Caco-2 (cell line): ENCODE measurements around the gene NME1. TPM values are rescaled to one million over a fixed set of nuclear protein-coding genes. Genes with fewer than 3 reads are reported as not detected.
"Not testable (repeated sequence)": the region's sequence is repeated elsewhere in the genome, so short reads cannot be mapped to it uniquely, and the experiment has no call there.

Experiments
- Bru-seq: library from RNA; stranded (reverse); fragments of 400-500 nt; gene quantifications from one replicate; lab custom pipeline; 2021; lab: Mats Ljungman, UMichigan
- BruChase-seq, 2 experiments: library from RNA; stranded (reverse); fragments of 400-500 nt; gene quantifications; one replicate each; lab custom pipeline; 2021; lab: Mats Ljungman, UMichigan
- BruUV-seq: library from RNA; stranded (reverse); fragments of 400-500 nt; replicated peaks from 2 replicates; lab custom pipeline; 2021; lab: Mats Ljungman, UMichigan
- CTCF ChIA-PET: fragments of 300-600 bp; sonication (Branson Sonifier 250); formaldehyde crosslinking; loops from one replicate; lab custom pipeline; 2022; ENCODE audit warnings: antibody characterized with exemption; lab: Charles Lee
- POLR2A ChIA-PET: fragments of 300-600 bp; sonication (Branson Sonifier 250); formaldehyde crosslinking; loops from one replicate; lab custom pipeline; 2022; ENCODE audit warnings: antibody characterized with exemption; lab: Charles Lee
- DNase-seq, 2 experiments: peaks; one replicate each; pipeline versions ENCODE4 v3.0.0 to v3.0.0-alpha.2; 2020 to 2022
- H3K27me3 ChIP-seq: replicated peaks from 2 replicates; pipeline ENCODE4 v1.6.0; 2011; ENCODE audit warnings: low read length; ENCODE audit not compliant: control insufficient read depth, insufficient read depth
- H3K36me3 ChIP-seq: 2 replicates; pipeline ENCODE4 v1.5.1; 2011; ENCODE audit warnings: low read length; ENCODE audit not compliant: control insufficient read depth, insufficient read depth
- H3K4me1 ChIP-seq: fragments of 250-450 bp; sonication (Bioruptor Pico); 2 replicates; pipeline ENCODE4 v1.5.1; 2020; ENCODE audit warnings: mild to moderate bottlenecking
- H3K4me3 ChIP-seq: 2 replicates; pipeline ENCODE4 v1.5.1; 2011; ENCODE audit warnings: low read depth, mild to moderate bottlenecking, control low read depth, low read length
- H3K9me3 ChIP-seq: fragments of 250-450 bp; sonication (Bioruptor Pico); 2 replicates; pipeline ENCODE4 v1.5.1; 2020; ENCODE audit warnings: mild to moderate bottlenecking, moderate library complexity
- H3K27ac Mint-ChIP-seq: one replicate; pipeline ENCODE4 v1.8.0; 2022; ENCODE audit warnings: mixed read lengths; ENCODE audit not compliant: unreplicated experiment
- H3K27me3 Mint-ChIP-seq: one replicate; pipeline ENCODE4 v1.8.0; 2022; ENCODE audit warnings: mixed read lengths; ENCODE audit not compliant: insufficient read depth, unreplicated experiment
- H3K36me3 Mint-ChIP-seq: one replicate; pipeline ENCODE4 v1.8.0; 2022; ENCODE audit warnings: mild to moderate bottlenecking, mixed read lengths; ENCODE audit not compliant: insufficient read depth, unreplicated experiment
- H3K4me1 Mint-ChIP-seq: one replicate; pipeline ENCODE4 v1.8.0; 2022; ENCODE audit warnings: low read depth, mixed read lengths; ENCODE audit not compliant: unreplicated experiment
- H3K4me3 Mint-ChIP-seq: one replicate; pipeline ENCODE4 v1.8.0; 2022; ENCODE audit warnings: mild to moderate bottlenecking, moderate library complexity, mixed read lengths; ENCODE audit not compliant: unreplicated experiment
- H3K9me3 Mint-ChIP-seq: one replicate; pipeline ENCODE4 v1.8.0; 2022; ENCODE audit warnings: mixed read lengths; ENCODE audit not compliant: unreplicated experiment
- intact Hi-C: fragments of 100-400 bp; cut with micrococcal nuclease; formaldehyde crosslinking; loops from one replicate; pipeline ENCODE4 v1.10.0; 2022; ENCODE audit not compliant: unreplicated experiment
- long read RNA-seq: library from polyadenylated mRNA; stranded (forward); transcript quantifications from one replicate; pipeline ENCODE4 v2.0.0, GENCODE V29; 2022
- total RNA-seq: library from RNA; stranded (reverse); gene quantifications from 2 replicates; pipeline ENCODE4 v1.2.3, GENCODE V29; 2022
- TF ChIP-seq, protein P1 (sequence below), 2 experiments: fragments of 200-600 bp in 1 of 2; IDR thresholded peaks; 1 replicate in 1 of 2; 2 replicates in 1 of 2; pipeline versions ENCODE4 v1.5.1 to v1.8.0; 2011 to 2022; ENCODE audit warnings: antibody characterized with exemption in 1 of 2, control low read depth in 1 of 2, inconsistent platforms in 1 of 2, low read depth in 1 of 2, low read length in 1 of 2, mild to moderate bottlenecking in 1 of 2, moderate library complexity in 1 of 2; ENCODE audit not compliant: insufficient read depth in 1 of 2, severe bottlenecking in 1 of 2, unreplicated experiment in 1 of 2

The NME1 gene
- total RNA-seq (278 and 336 TPM in 2 replicates), Bru-seq, nascent RNA (percentile 90 among the genes with signal in this experiment), BruChase-seq, experiment 1, labeled RNA remaining after a 2-hour chase (percentile 92 among the genes with signal in this experiment), BruChase-seq, experiment 2, labeled RNA remaining after a 6-hour chase (percentile 97 among the genes with signal in this experiment)
- long read RNA-seq, transcript NME1-203 (5 exons, 940 nt), result major isoform, 490 of 557 reads
- long read RNA-seq, transcript NME1-202 (6 exons, 986 nt), result minor isoform, 25 of 557 reads
- long read RNA-seq, partial matches to known transcripts, result 24 of 557 reads
- long read RNA-seq, other reads (novel, unspliced or antisense), result 15 of 557 reads

DNA sequence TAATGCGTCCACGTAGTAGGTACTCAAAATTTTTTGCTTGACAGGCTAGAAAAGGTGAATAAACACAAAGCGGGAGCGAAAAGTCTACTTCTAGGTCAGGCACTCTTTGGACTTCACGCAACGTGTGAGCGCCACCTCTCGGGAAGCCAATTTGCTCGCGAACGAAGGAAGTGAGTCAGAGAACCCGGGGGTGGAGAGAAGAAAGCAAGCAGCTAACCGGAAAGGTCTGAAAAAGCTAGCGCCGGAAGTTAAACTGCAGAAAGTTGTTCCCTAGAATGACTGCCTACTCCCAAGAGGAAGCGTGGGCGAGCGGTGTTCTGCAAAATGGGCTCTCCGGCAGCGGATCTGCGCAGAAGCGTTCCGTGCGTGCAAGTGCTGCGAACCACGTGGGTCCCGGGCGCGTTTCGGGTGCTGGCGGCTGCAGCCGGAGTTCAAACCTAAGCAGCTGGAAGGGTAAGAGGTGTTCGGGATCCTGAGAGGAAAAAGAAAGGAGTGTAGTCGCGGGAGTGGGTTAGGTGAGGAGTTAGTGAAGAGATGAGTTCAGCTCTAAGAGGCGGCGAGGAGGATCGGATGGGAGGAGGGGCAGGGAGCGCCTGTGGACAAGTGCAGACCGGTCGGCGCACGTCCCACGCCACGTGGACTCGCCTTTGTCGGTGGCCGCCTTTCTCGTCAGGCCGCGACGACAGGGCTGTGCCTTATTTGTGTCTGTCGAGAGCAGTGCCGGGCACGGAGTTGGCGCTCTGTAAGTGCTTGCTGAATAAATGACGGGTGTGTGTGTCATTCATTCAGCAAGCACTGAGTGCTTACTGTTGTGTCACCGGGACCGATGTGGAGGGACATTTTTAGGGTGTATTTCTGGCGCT, at the start of gene NME1:
NME1 (plus strand) TSS at position 350 of the 863 bp plus-strand sequence. CDS start 2,096 bp downstream, outside the sequence.
- Histone ChIP-seq H3K36me3 (no peaks in the 10 kb centered on the region; the same call in 1 of the 2 replicates), H3K9me3 (no peaks in the 10 kb centered on the region), H3K27me3 (no peaks in the 10 kb centered on the region), H3K4me3 (peak within 1 kb of the TSS; percentile 69), H3K4me1 (peaks cover 9% of the 10 kb centered on the region)
- POLR2A ChIA-PET, result interaction anchor here (0.7 to 2.5 kb wide), 5 partner anchors 8 to 109 kb away, joined by 3 to 42 read pairs (median 3); partner anchors contain the start of genes NME2 and SPAG9
- peak; percentile 98 to 99 for DNase-seq
- Mint-ChIP-seq H3K4me1 (no peaks in the 10 kb centered on the region), H3K27ac (no peak within 1 kb of the TSS), H3K27me3 (no peaks in the 10 kb centered on the region), H3K4me3 (no peak within 1 kb of the TSS), H3K36me3 (peaks cover 29% of the 10 kb centered on the region), H3K9me3 (no peaks in the 10 kb centered on the region)
- CTCF ChIA-PET, result interaction anchor here (0.6 to 2.3 kb wide), 21 partner anchors 9 to 301 kb away, joined by 3 to 20 read pairs (median 5); partner anchors contain the start of genes NME2 and SPAG9
- intact Hi-C loops, result loop anchor here (1.0 to 5.0 kb wide), 6 partner anchors 27 to 286 kb away; partner anchors contain the start of gene TOB1
- TF ChIP-seq, protein P1, sequence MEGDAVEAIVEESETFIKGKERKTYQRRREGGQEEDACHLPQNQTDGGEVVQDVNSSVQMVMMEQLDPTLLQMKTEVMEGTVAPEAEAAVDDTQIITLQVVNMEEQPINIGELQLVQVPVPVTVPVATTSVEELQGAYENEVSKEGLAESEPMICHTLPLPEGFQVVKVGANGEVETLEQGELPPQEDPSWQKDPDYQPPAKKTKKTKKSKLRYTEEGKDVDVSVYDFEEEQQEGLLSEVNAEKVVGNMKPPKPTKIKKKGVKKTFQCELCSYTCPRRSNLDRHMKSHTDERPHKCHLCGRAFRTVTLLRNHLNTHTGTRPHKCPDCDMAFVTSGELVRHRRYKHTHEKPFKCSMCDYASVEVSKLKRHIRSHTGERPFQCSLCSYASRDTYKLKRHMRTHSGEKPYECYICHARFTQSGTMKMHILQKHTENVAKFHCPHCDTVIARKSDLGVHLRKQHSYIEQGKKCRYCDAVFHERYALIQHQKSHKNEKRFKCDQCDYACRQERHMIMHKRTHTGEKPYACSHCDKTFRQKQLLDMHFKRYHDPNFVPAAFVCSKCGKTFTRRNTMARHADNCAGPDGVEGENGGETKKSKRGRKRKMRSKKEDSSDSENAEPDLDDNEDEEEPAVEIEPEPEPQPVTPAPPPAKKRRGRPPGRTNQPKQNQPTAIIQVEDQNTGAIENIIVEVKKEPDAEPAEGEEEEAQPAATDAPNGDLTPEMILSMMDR (IDR thresholded peaks at IDR 0.05; ENCODE audit: insufficient read depth in 1 of 2, low read depth in 1 of 2, low read length in 1 of 2, severe bottlenecking in 1 of 2, unreplicated experiment in 1 of 2), result peak; percentile 65 to 89
- BruUV-seq, result TSS peak; percentile 54

DNA sequence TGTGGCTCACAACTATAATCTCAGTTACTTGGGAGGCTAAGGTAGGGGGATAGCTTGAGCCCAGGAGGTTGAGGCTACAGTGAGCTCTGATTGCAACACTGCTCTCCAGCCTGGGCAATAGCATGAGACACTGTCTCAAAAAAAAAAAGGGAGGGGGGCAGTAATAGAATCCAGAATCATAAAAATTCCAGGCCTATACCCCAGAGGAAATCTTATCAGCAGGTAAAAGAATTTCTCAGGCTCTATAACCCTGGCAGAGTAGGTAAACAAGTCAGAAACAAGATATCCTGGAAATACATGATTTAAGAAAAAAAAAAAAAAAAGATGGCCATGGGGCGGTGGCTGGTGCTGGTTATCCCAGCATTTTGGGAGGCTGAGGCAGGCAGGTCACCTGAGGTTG, 45.6 kb upstream of the NME1 start:
- H3K4me1 ChIP-seq, result peaks cover 63% of the 10 kb centered on the region
- ChIA-PET POLR2A (interaction anchor here (0.6 to 1.5 kb wide), 6 partner anchors 12 to 741 kb away, joined by 3 to 5 read pairs (median 4); no protein-coding TSS in a partner anchor), CTCF (interaction anchor here (0.6 to 0.9 kb wide), 3 partner anchors 13 to 57 kb away, joined by 3 to 4 read pairs (median 4); partner anchors contain the start of gene SPAG9)
- H3K9me3 ChIP-seq, result no peaks in the 10 kb centered on the region
- DNase-seq, result peak; percentile 78 to 82
- TF ChIP-seq, protein P1 (IDR thresholded peaks at IDR 0.05; ENCODE audit: insufficient read depth in 1 of 2, low read depth in 1 of 2, low read length in 1 of 2, severe bottlenecking in 1 of 2, unreplicated experiment in 1 of 2), result no peak
- Mint-ChIP-seq H3K9me3 (no peaks in the 10 kb centered on the region), H3K36me3 (peaks cover 29% of the 10 kb centered on the region), H3K4me3 (peak overlapping the region; percentile 22), H3K27me3 (no peaks in the 10 kb centered on the region), H3K27ac (peak overlapping the region; percentile 72), H3K4me1 (peaks cover 27% of the 10 kb centered on the region)
- H3K36me3 ChIP-seq, result no peaks in the 10 kb centered on the region
- H3K27me3 ChIP-seq, result no peaks in the 10 kb centered on the region
- intact Hi-C loops, result loop anchor here (1.0 to 2.0 kb wide), 2 partner anchors 23 to 46 kb away; partner anchors contain the start of gene NME1
- no peak overlapping the region for H3K4me3 ChIP-seq
- BruUV-seq, result no TSS peak

DNA sequence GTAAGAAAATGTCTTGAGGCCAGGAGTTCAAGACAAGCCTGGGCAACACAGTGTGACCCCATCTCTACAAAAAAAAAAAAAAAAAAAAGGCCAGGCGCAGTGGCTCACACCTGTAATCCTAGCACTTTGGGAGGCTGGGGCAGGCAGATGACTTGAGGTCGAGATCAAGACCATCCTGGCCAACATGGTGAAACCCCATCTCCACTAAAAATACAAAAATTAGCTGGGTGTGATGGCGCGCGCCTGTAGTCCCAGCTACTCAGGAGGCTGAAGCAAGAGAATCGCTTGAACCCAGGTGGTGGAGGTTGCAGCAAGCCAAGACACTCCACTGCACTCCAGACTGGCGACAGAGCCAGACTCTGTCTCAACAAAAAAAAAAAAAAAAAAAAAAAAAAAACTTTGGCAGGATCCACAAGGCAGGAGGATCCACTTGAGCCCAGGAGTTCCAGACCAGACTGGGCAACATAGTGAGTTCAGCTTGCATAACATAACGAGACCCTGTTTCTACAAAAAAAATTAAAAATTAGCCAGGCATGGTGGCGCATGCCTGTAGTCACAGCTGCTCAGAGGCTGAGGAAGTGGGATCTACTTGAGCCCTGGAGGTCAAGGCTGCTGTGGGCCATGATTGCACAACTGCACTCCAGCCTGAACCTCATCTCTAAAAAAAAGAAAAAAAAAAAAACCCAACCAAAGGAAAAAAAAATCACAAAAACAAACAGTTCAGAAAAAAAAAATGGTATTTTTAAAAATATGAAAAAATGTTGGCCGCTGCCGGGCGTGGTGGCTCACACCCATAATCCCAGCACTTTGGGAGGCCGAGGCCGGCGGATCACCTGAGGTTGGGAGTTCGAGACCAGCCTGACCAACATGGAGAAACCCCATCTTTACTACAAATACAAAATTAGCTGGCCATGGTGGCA, 40.8 kb upstream of the NME1 start:
- H3K9me3 ChIP-seq, BruUV-seq, H3K27me3 Mint-ChIP-seq, H3K27me3 ChIP-seq, POLR2A ChIA-PET, H3K4me3 ChIP-seq, H3K36me3 ChIP-seq, H3K4me3 Mint-ChIP-seq, H3K9me3 Mint-ChIP-seq, intact Hi-C loops: not testable (repeated sequence)
- Mint-ChIP-seq H3K27ac (peak overlapping the region; percentile 32), H3K36me3 (peaks cover 51% of the 10 kb centered on the region), H3K4me1 (peaks cover 11% of the 10 kb centered on the region)
- peak; percentile 61 to 69 for DNase-seq
- CTCF ChIA-PET, result interaction anchor here (0.6 to 1.5 kb wide), 3 partner anchors 20 to 58 kb away, joined by 3 to 4 read pairs (median 4); partner anchors contain the start of gene NME1
- H3K4me1 ChIP-seq, result peaks cover 32% of the 10 kb centered on the region
